Neuron (in vitro differentiated cells): Measurements from ENCODE around the gene ULBP2.
"Not testable (repeated sequence)": the region's sequence is repeated elsewhere in the genome, so short reads cannot be mapped to it uniquely, and the experiment has no call there.

ENCODE experiments used
- H2AFZ ChIP-seq: one replicate; pipeline ENCODE4 v1.6.1; 2013; ENCODE audit warnings: low read depth, mild to moderate bottlenecking, inconsistent platforms, low read length, moderate library complexity
- H3K27me3 ChIP-seq: one replicate; pipeline ENCODE4 v1.6.1; 2013; ENCODE audit warnings: low read length; ENCODE audit not compliant: insufficient read depth
- H3K36me3 ChIP-seq: one replicate; pipeline ENCODE4 v1.6.1; 2013; ENCODE audit warnings: low read length; ENCODE audit not compliant: insufficient read depth
- H3K4me1 ChIP-seq: one replicate; pipeline ENCODE4 v1.6.1; 2013; ENCODE audit warnings: low read length; ENCODE audit not compliant: insufficient read depth
- H3K4me3 ChIP-seq: 2 replicates; pipeline ENCODE4 v1.5.1; 2013; ENCODE audit warnings: mild to moderate bottlenecking, low read length, moderate library complexity
- H3K9me3 ChIP-seq: one replicate; pipeline ENCODE4 v1.6.1; 2013; ENCODE audit warnings: low read length

ULBP2 gene

DNA sequence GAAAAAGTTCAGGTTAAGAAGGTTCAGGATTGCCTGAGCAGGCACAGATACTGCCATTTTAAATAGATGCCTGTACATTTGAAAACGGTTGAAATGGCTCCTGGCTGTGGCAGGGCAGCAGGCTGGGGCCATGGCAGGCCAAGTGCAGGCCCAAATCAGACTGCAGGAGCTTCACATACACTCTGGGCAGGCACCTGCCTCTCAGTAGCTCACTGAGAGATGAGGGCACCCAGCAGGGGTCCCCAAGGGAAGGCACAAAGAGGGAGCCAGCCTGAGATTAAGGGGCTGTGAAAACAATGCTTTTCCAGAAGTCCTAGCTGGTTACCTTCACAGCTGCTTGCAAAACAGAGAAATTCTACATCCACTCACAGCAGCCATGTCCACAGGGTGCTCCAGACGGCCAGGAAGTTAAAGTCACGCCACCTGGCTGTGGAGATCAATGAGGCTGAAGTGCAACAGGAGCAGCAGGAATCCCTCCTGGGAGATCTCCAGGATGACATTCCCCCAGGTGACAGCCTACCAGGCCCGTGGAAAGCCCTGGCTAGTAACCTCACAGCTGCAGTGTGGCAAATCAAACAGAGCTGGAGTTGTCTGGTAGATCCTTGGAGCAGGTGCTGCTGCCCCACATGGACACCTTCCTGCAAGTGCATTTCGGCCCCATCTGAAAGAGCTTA, 37.7 kb upstream of the ULBP2 start:
- Histone ChIP-seq H3K9me3 (peaks cover 6% of the 10 kb centered on the region), H3K4me1 (no peaks in the 10 kb centered on the region), H2AFZ (no peak overlapping the region), H3K27me3 (peaks cover 3% of the 10 kb centered on the region), H3K4me3 (no peak overlapping the region), H3K36me3 (no peaks in the 10 kb centered on the region)

DNA sequence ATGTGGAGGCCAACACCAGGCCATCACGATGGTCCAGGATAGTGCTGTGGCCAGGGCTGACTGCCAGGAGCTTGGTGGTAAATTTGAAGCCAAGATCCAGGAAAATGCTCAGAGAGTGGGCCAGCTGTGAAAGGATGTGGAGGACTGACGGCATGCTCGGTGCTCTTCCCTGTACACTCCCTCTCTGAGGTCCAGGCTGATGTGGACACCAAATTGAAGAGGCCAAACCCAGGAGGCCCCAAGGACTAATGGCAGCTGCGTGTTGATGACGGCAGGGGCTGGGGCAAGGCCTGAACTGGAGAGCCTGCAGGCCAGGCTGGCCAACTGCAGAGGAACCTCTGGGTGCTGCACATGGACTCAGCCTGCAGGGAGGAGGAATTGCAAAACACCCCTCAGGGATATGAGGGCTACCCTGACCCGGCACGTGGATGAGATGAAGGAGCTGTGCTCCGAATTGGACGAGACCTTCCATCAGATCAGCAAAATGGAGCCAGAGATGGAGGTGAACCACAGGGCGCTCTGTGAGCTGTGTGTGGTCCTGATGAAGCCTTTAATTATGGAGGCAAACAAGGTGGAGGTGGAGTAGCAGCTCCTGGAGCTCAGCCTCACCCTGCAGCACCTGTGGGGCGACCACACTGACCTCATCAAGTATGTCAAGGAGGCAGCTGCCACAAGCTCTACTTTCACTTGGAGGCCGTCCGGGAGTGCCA, 37.0 kb upstream of the ULBP2 start:
- Histone ChIP-seq H3K4me1 (no peaks in the 10 kb centered on the region), H3K36me3 (no peaks in the 10 kb centered on the region), H3K9me3 (peaks cover 6% of the 10 kb centered on the region), H2AFZ (no peak overlapping the region), H3K27me3 (peaks cover 3% of the 10 kb centered on the region), H3K4me3 (no peak overlapping the region)

DNA sequence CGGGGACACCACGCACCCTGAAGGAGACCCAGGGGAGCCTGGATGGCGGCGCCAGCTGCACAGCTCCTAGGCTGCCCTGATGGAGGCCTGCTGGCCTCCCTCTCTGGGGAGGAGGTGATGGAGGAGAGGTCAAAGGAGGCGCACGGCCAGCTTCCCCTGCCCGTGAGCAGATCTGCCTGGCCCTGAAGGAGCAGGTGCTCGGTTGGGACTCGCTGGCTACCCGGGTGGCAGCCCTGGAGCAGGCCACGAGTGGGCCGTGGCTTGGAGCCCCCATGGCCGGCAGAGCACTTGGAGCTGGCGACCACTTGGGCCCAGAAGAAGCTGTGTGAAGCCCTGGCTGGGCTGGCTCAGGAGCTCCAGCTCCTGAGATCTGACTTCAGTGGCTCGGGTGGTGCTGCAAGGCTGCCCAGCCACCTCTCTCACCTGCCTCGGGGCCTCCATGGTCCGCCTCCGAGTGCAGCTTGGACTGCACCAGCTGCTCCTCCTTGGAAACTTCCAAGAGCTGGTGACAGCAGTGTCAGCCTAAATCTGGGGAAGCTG, 36.4 kb upstream of the ULBP2 start:
- Histone ChIP-seq H3K36me3 (no peaks in the 10 kb centered on the region), H3K4me3 (no peak overlapping the region), H3K4me1 (no peaks in the 10 kb centered on the region), H2AFZ (no peak overlapping the region), H3K27me3 (peaks cover 3% of the 10 kb centered on the region), H3K9me3 (peaks cover 6% of the 10 kb centered on the region)

DNA sequence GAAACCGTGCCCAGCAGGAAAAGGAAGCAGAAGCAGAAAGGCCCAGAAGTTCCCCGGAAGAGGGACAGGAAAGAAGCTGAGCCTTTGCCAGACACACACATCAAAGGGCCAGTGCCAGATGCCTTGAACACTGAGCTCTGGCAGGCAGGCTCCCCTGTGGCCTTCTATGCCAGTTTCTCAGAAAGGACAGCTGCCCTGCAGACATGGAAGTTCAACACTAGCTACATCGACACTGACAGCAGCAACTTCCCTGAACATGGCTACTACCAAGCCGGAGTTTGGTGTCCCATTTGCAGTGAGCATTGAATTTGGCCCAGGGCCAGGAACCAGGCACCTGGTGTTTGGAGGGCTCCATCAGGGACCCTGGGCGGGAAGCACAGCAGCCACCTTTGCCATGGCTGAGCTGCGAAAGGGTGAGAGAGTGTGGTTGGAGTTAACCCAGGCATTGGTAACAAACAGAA, 35.9 kb upstream of the ULBP2 start:
- Histone ChIP-seq H3K4me3 (no peak overlapping the region), H3K4me1 (no peaks in the 10 kb centered on the region), H3K36me3 (no peaks in the 10 kb centered on the region), H3K27me3 (peaks cover 3% of the 10 kb centered on the region), H2AFZ (no peak overlapping the region), H3K9me3 (peaks cover 6% of the 10 kb centered on the region)

DNA sequence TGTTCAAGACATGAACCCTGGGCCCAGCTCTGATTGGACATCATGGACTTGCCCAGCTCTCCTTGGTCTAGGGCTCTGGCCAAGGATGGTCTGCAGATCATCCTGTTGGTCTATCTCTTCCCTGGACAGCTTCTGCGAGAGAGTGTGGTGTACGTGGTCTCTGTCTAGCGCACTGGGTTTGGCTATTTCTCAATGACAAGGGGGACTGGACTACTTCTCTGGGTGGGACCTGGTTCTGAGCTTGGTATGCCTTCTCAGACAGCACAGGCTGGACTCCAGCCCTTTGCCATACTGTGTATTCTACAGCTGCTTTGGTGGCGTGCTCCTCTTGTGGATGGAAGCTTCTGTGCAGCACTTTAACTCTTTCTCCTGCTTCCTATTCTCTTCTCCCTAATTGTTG, 35.4 kb upstream of the ULBP2 start:
- H3K9me3 ChIP-seq: peaks cover 6% of the 10 kb centered on the region
- peaks cover 3% of the 10 kb centered on the region for H3K27me3 ChIP-seq
- H3K4me3 ChIP-seq: no peak overlapping the region
- H3K36me3 ChIP-seq: no peaks in the 10 kb centered on the region
- no peaks in the 10 kb centered on the region for H3K4me1 ChIP-seq
- no peak overlapping the region for H2AFZ ChIP-seq

DNA sequence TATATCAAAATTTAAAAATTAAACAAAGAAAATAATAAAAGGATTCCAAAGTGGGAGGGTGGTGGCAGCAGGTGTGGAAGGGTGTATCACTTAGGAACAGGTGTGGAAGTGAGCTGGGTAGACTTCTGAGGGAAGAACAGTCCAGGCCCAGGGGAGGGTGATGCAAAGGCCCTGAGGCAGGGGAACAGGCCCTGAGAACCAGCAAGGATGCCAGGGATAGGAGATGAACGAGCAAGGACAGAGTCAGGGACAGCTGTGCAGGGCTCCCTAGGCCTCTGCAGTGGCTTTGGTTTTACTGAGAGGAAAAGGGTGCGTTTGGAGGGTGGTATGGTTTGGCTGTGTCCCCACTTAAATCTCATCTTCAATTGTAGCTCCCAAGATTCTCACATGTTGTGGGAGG, 34.5 kb upstream of the ULBP2 start:
- Histone ChIP-seq H2AFZ (no peak overlapping the region), H3K9me3 (peaks cover 6% of the 10 kb centered on the region), H3K4me1 (no peaks in the 10 kb centered on the region), H3K4me3 (no peak overlapping the region), H3K36me3 (no peaks in the 10 kb centered on the region), H3K27me3 (peaks cover 3% of the 10 kb centered on the region)

DNA sequence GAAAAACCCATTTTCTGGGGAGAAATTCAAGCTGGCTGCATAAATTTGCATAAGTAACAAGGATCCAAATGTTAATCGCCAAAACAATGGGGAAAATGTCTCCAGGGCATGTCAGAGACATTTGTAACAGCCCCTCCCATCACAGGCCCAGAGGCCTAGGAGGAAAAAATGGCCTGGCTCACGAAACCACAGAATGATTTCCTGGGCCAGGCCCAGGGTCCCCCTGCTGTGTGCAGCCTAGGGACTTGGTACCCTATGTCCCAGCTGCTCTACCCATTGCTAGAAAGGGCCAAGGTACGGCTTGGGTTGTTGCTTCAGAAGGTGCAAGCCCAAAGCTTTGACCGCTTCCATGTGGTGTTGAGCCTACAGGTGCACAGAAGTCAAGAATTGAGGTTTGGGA, 33.3 kb upstream of the ULBP2 start:
- not testable (repeated sequence) for H3K4me3 ChIP-seq, H3K27me3 ChIP-seq, H2AFZ ChIP-seq, H3K36me3 ChIP-seq, H3K4me1 ChIP-seq, H3K9me3 ChIP-seq

DNA sequence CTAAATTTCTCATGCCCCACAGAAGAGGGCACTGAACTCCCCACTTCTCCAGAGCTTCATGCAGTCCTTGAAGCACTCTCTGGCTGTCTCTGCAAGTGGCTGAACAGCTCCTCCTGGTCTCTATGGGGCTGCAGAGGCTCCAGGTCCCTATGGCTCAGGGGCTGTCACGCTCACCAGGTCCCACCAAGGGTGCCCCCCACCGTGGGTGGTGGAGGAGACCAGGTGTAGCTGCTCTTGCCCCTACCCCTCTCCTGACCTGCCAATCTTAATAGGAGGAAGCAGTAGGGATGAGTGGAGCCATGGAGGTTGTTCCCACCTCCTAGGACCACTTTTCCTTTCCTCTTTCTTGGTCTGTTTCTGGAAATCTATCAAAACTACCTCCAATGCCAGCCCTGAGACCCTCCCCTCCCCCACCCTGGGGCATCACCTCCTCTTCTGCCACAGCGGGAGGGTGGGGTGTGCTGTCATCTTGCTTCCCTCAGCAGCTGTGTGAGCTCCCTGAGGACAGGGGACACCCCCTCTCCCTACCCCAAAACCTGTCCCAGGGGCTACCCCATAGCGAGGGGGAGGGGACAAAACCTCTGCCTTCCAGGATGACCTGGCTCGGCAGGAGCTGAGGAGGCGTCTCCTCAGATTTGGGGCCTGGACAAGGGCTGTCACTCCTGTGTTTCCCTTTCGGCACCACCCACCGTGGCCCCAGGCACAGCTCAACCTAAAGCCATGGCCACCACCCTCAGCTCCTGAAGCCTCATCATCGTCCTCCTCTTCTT, 31.9 kb upstream of the ULBP2 start:
- Histone ChIP-seq H2AFZ (no peak overlapping the region), H3K36me3 (no peaks in the 10 kb centered on the region), H3K4me3 (no peak overlapping the region), H3K4me1 (no peaks in the 10 kb centered on the region), H3K9me3 (peaks cover 6% of the 10 kb centered on the region), H3K27me3 (peaks cover 3% of the 10 kb centered on the region)

DNA sequence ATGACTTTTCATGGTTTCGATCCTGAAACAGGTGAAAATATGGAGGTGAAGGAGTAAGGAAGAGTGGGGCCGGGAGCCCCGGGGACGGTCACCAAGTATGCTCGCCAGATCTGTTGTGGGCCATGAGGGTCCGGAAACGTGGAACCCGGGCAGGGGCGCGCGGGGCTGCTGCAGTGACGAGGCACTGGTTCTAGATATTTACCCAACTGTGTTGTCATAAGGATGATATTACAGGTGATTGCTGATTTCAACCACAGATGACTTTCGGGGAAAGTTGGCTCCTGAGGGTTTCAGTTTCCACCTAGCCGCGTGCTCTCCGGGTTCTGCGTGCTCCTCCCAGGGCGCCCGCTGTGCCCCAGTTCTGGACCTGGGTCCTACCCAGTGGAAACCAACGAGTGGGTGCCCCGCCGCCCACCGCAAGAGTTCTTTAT, 31.1 kb upstream of the ULBP2 start:
- Histone ChIP-seq H3K4me3 (no peak overlapping the region), H3K9me3 (peaks cover 6% of the 10 kb centered on the region), H3K4me1 (no peaks in the 10 kb centered on the region), H2AFZ (no peak overlapping the region), H3K27me3 (peaks cover 2% of the 10 kb centered on the region), H3K36me3 (no peaks in the 10 kb centered on the region)

DNA sequence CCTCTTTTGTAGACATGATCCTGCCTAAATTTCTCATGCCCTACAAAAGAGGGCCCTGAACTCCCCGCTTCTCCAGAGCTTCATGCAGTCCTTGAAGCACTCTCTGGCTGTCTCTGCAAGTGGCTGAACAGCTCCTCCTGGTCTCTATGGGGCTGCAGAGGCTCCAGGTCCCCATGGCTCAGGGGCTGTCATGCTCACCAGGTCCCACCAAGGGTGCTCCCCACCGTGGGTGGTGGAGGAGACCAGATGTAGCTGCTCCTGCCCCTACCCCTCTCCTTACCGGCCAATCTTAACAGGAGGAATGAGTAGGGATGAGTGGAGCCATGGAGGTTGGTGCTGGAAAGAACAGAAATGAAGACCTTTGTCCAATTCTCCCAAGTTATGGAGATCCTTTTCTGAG, 29.1 kb upstream of the ULBP2 start:
- not testable (repeated sequence) for H3K36me3 ChIP-seq, H3K4me1 ChIP-seq, H2AFZ ChIP-seq, H3K4me3 ChIP-seq, H3K9me3 ChIP-seq, H3K27me3 ChIP-seq

DNA sequence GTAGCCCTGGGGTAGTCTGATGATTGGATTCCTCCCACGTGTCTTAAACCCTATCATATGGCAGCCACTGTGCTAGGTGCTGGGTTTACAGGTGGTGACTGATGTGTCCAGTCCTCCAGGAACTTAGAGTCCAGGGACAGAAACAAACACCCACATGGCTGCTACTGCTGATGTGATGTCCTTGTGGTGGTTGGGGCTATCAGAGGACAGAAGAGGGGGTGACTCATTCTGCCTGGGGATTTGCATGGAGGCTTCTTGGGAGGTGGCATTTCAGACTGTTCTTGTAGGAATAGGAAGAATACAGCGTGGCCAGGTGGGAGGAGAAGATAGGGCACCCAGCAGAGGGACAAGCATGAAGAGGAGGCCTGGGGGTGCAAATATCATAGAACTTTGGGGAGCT, 28.7 kb upstream of the ULBP2 start:
- Histone ChIP-seq H3K36me3 (no peaks in the 10 kb centered on the region), H3K9me3 (peaks cover 6% of the 10 kb centered on the region), H3K27me3 (peaks cover 3% of the 10 kb centered on the region), H3K4me1 (no peaks in the 10 kb centered on the region), H2AFZ (no peak overlapping the region), H3K4me3 (no peak overlapping the region)

DNA sequence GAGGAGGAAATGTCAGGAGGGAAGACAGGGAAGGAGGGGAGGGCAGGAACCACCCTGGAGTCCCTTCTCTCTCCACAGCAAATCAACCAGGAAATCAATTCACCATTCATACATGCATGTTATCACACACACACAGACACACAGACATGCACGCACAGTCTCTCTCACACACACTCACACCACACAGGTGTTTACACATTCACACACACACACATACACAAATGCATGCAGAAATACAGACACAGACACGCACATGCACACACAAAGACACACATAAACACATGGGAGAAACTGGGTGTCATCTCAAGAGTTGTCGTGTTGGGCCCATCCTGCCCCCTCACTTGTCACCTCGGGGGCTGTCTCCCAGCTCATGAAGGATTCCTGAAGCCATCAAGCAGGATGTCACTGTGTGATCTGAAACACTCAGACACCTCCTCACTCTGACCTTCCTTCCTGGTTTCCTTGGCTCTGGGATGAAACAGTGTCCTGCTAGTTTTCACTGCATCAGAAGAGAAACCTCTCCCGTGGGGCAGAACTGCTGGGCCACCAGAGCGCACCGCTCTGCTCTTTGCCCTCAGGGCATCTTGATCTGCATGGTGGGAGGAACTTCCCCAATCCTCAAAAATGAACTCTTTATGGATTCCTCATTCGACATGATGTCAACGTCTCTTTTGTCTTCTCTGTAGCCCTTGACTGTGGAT, 28.1 kb upstream of the ULBP2 start:
- Histone ChIP-seq H3K36me3 (no peaks in the 10 kb centered on the region), H3K4me1 (no peaks in the 10 kb centered on the region), H3K4me3 (no peak overlapping the region)

More for the DNA sequence above, 28.1 kb upstream of the ULBP2 start:
- Histone ChIP-seq H3K27me3 (peaks cover 4% of the 10 kb centered on the region), H2AFZ (no peak overlapping the region), H3K9me3 (peaks cover 4% of the 10 kb centered on the region)
